GM12878 (cell line): ENCODE measurements around the gene METTL1. TPM values are rescaled to one million over a fixed set of nuclear protein-coding genes. Genes with fewer than 3 reads are reported as not detected.
A peak's percentile ranks its signal among the peaks of the same experiment; 100 is the strongest.

Experiments
- ATAC-seq: fragments of 200-7000 bp; cut with Tn5 transposase; 3 replicates; pipeline ENCODE4 v1.9.1; 2020; ENCODE audit warnings: mild to moderate bottlenecking, moderate library complexity
- BruUV-seq: library from RNA; stranded (reverse); fragments of 400-500 nt; replicated peaks from 2 replicates; lab custom pipeline; 2021; lab: Mats Ljungman, UMichigan
- CTCF ChIA-PET: fragments of 300-600 bp; sonication (Branson Sonifier 250); formaldehyde crosslinking; extraction: SDS; loops from one replicate; lab custom pipeline; 2021; ENCODE audit warnings: inconsistent platforms; lab: Yijun Ruan, JAX
- POLR2A ChIA-PET: fragments of 350-600 bp; formaldehyde crosslinking; extraction: SDS; loops from one replicate; lab custom pipeline; 2021; ENCODE audit warnings: inconsistent platforms; lab: Charles Lee
- RAD21 ChIA-PET: fragments of 300-600 bp; sonication (Branson Sonifier 250); formaldehyde crosslinking; loops from one replicate; lab custom pipeline; 2023; ENCODE audit warnings: antibody characterized with exemption; ENCODE audit not compliant: unreplicated experiment; lab: Charles Lee
- SMC1A ChIA-PET: fragments of 300-600 bp; sonication (Branson Sonifier 250); formaldehyde crosslinking; loops from one replicate; lab custom pipeline; 2023; ENCODE audit not compliant: unreplicated experiment, uncharacterized antibody; lab: Charles Lee
- DNase-seq: peaks from one replicate; pipeline ENCODE4 v3.0.0-alpha.2; 2011; ENCODE audit warnings: low read depth, low spot score
- FAIRE-seq: peaks from 3 replicates; lab custom pipeline; 2011; peaks lifted over from hg19 to GRCh38; lab: Jason Lieb, UNC
- H2AFZ ChIP-seq: 2 replicates; pipeline ENCODE4 v1.6.0; 2011; ENCODE audit warnings: low read depth, low read length, control low read depth; ENCODE audit not compliant: control insufficient read depth
- H3K27ac ChIP-seq: 2 replicates; pipeline ENCODE4 v1.5.1; 2011; ENCODE audit warnings: control low read depth; ENCODE audit not compliant: control insufficient read depth, insufficient read depth
- H3K27me3 ChIP-seq, 2 experiments: replicated peaks in 1 of 2; 2 replicates each; pipeline versions ENCODE4 v1.6.0 to v1.6.1; 2011; ENCODE audit warnings: low read length in 1 of 2; ENCODE audit not compliant: control insufficient read depth in 2 of 2, insufficient read depth in 2 of 2
- H3K36me3 ChIP-seq, 2 experiments: 2 replicates each; pipeline ENCODE4 v1.5.1; 2011; ENCODE audit warnings: low read length in 1 of 2; ENCODE audit not compliant: control insufficient read depth in 2 of 2, insufficient read depth in 2 of 2
- H3K4me1 ChIP-seq: 2 replicates; pipeline ENCODE4 v1.6.1; 2011; ENCODE audit warnings: mild to moderate bottlenecking, low read length, moderate library complexity, mixed read lengths; ENCODE audit not compliant: control insufficient read depth, insufficient read depth
- H3K4me2 ChIP-seq: 2 replicates; pipeline ENCODE4 v1.6.0; 2011; ENCODE audit warnings: control low read depth; ENCODE audit not compliant: control insufficient read depth, insufficient read depth
- H3K4me3 ChIP-seq: fragments of 200-600 bp; sonication (generic); 2 replicates; pipeline ENCODE4 v1.5.1; 2016
- H3K79me2 ChIP-seq: 2 replicates; pipeline ENCODE4 v1.6.0; 2011; ENCODE audit warnings: low read length; ENCODE audit not compliant: control insufficient read depth, insufficient read depth
- H3K9ac ChIP-seq: 2 replicates; pipeline ENCODE4 v1.8.0; 2011; ENCODE audit warnings: low read length, control low read depth, mixed read lengths; ENCODE audit not compliant: control insufficient read depth, insufficient read depth
- H3K9me3 ChIP-seq: replicated peaks from 3 replicates; pipeline ENCODE4 v1.5.1; 2011; ENCODE audit warnings: mild to moderate bottlenecking, low read length; ENCODE audit not compliant: control insufficient read depth, insufficient read depth
- H4K20me1 ChIP-seq: 2 replicates; pipeline ENCODE4 v1.6.0; 2011; ENCODE audit not compliant: control insufficient read depth, insufficient read depth
- POLR2A ChIP-seq: IDR thresholded peaks from 2 replicates; pipeline ENCODE4 v1.6.1; 2011; ENCODE audit warnings: low read depth, mild to moderate bottlenecking, low read length
- RAD21 ChIP-seq: IDR thresholded peaks from 2 replicates; pipeline ENCODE4 v1.6.1; 2011; ENCODE audit warnings: mild to moderate bottlenecking, low read depth, low read length, moderate library complexity; ENCODE audit not compliant: insufficient read depth
- ZBTB33 ChIP-seq: fragments of 450-650 bp; IDR thresholded peaks from 2 replicates; pipeline ENCODE4 v1.6.1; 2017; ENCODE audit warnings: mild to moderate bottlenecking
- WGBS: methylation state at CpG from one replicate; pipeline ENCODE4 v1.1.6; 2016; ENCODE audit warnings: low lambda C conversion rate; ENCODE audit not compliant: insufficient replicate concordance, insufficient coverage; ENCODE audit errors: missing lambda C conversion rate; 5-methylcytosine and 5-hydroxymethylcytosine counted together
- in situ Hi-C: fragments of 300-500 bp; cut with MboI; formaldehyde crosslinking; loops from 9 replicates; pipeline ENCODE4 v1.14.3; 2018; ENCODE audit warnings: mixed read lengths
- intact Hi-C: fragments of 100-400 bp; cut with micrococcal nuclease; formaldehyde crosslinking; loops from one replicate; pipeline ENCODE4 v1.14.2; 2022; ENCODE audit not compliant: unreplicated experiment
- polyA plus RNA-seq, 11 experiments: library from polyadenylated mRNA; depleted of rRNA in 4 of 11; unstranded in 6 of 11; stranded (reverse) in 5 of 11; fragments of >200 nt; fragmentation: Nextera tagmentation in 4 of 11; fragmentation: Illumina TruSeq in 1 of 11; extraction: Ambion mirVana in 4 of 11; extraction: Trizol in 1 of 11; gene quantifications; 1 replicate in 1 of 11; 2 replicates in 10 of 11; pipeline versions ENCODE4 v1.2.1 to v1.2.3, GENCODE V29; 2011 to 2016; ENCODE audit warnings: inconsistent platforms in 2 of 11, missing spikeins in 2 of 11, low read depth in 1 of 11
- total RNA-seq, 4 experiments: library from RNA; depleted of rRNA in 3 of 4; stranded (reverse); fragments of >200 nt in 3 of 4; fragmentation: Illumina TruSeq in 1 of 4; extraction: Trizol in 1 of 4; gene quantifications; 2 replicates each; pipeline versions ENCODE4 v1.2.1 to v1.2.3, GENCODE V29; 2013 to 2021
- TF ChIP-seq, protein P1 (sequence below): fragments of 450-650 bp; IDR thresholded peaks from 2 replicates; pipeline ENCODE4 v1.6.1; 2017; ENCODE audit warnings: mild to moderate bottlenecking, moderate library complexity

METTL1 gene
- total and polyA plus RNA-seq, 10 of the 15 experiments (the other 5 are each of a cell fraction or from before 2014, with no cell fraction given) = 11.3 to 44.3 (median 30.6) TPM

DNA sequence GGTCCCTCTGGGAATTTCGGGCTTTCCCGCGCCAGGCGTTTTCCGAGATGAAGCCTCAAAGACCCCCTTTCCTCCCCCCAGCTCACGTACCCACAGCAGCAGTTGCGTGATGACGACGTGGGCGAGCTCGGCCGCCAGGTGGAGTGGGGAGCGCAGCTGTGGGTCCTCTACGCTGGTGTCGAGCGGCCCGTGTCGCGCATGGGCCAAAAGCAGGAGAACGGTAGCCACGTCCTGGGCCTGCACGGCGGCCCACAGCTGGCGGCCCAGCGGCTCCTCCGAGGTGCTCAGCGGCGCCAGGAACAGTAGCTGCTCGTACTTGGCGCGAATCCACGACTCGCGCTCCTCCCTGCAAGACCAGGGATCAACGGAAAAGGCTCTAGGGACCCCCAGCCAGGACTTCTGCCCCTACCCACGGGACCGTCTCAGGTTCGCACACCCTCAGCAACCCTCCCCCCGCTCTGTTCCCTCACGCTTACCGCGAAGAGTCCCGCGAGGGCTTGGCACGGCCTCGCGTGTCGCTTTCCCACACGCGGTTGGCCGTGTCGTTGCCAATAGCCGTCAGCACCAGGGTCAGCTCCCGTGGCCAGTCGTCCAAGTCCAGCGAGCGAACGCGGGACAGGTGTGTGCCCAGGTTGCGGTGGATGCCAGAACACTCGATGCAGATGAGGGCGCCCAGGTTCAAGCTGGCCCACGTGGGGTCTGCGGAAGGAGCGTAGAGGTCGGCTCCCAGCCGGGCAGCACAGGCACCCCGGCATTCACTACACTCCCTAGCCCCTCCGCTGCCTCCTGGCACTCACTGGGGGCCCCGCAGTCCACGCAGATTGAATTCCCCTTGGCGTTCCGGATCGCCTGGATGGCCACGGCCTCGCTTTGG, 44.8 kb downstream of the METTL1 start:
- TF ChIP-seq POLR2A = 0 out of 2 replicates have a peak, but pooled peaks have one; percentile 5
- no peak for TF ChIP-seq RAD21
- Histone ChIP-seq H3K27me3 (no peaks in the 10 kb centered on the region), H3K4me2 (no peak overlapping the region), H4K20me1 (no peaks in the 10 kb centered on the region), H3K4me1 (no peaks in the 10 kb centered on the region), H3K9me3 (no peaks in the 10 kb centered on the region), H3K9ac (no peak overlapping the region), H3K4me3 (no peak overlapping the region), H3K79me2 (no peaks in the 10 kb centered on the region), H3K36me3 (peaks cover 7 to 8% of the 10 kb centered on the region in 2 experiments; a peak in 3 of 4 replicates), H2AFZ (no peak overlapping the region), H3K27ac (no peak overlapping the region)
- intact Hi-C loops = no loop called here
- ChIA-PET RAD21 (no interaction called here), POLR2A (no interaction called here), CTCF (no interaction called here), SMC1A (no interaction called here)
- FAIRE-seq (no peak), DNase-seq (no peak), ATAC-seq (no peak)
- BruUV-seq = no TSS peak
- 98% methylated on average over 70 of the region's 76 CpGs for WGBS
- in situ Hi-C loops = no loop called here

GRCh38 chr12:57726151-57726883, 45.6 kb downstream of the METTL1 start:
- no peak overlapping the region for H3K4me3 ChIP-seq
- CTCF ChIA-PET = interaction anchor here (1.6 kb wide), 1 partner anchor 16 kb away, joined by 5 read pairs; no protein-coding TSS in a partner anchor
- SMC1A ChIA-PET = no interaction called here
- no TSS peak for BruUV-seq
- RAD21 ChIA-PET = no interaction called here
- in situ Hi-C loops (no loop called here), intact Hi-C loops (no loop called here)
- no peaks in the 10 kb centered on the region for H3K79me2 ChIP-seq
- no peak for DNase-seq
- peaks cover 8 to 10% of the 10 kb centered on the region in 2 experiments; a peak in 3 of 4 replicates for H3K36me3 ChIP-seq
- 99% methylated on average over 58 of the region's 79 CpGs for WGBS
- no peak for FAIRE-seq
- H3K27me3 ChIP-seq = no peaks in the 10 kb centered on the region
- H3K4me2 ChIP-seq = no peak overlapping the region
- ATAC-seq = no peak
- TF ChIP-seq ZBTB33 = peak; percentile 66; the same call in 1 of the 2 replicates
- TF ChIP-seq, protein P1, sequence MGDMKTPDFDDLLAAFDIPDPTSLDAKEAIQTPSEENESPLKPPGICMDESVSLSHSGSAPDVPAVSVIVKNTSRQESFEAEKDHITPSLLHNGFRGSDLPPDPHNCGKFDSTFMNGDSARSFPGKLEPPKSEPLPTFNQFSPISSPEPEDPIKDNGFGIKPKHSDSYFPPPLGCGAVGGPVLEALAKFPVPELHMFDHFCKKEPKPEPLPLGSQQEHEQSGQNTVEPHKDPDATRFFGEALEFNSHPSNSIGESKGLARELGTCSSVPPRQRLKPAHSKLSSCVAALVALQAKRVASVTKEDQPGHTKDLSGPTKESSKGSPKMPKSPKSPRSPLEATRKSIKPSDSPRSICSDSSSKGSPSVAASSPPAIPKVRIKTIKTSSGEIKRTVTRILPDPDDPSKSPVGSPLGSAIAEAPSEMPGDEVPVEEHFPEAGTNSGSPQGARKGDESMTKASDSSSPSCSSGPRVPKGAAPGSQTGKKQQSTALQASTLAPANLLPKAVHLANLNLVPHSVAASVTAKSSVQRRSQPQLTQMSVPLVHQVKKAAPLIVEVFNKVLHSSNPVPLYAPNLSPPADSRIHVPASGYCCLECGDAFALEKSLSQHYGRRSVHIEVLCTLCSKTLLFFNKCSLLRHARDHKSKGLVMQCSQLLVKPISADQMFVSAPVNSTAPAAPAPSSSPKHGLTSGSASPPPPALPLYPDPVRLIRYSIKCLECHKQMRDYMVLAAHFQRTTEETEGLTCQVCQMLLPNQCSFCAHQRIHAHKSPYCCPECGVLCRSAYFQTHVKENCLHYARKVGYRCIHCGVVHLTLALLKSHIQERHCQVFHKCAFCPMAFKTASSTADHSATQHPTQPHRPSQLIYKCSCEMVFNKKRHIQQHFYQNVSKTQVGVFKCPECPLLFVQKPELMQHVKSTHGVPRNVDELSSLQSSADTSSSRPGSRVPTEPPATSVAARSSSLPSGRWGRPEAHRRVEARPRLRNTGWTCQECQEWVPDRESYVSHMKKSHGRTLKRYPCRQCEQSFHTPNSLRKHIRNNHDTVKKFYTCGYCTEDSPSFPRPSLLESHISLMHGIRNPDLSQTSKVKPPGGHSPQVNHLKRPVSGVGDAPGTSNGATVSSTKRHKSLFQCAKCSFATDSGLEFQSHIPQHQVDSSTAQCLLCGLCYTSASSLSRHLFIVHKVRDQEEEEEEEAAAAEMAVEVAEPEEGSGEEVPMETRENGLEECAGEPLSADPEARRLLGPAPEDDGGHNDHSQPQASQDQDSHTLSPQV = no peak
- H2AFZ ChIP-seq = no peak overlapping the region
- H3K4me1 ChIP-seq = no peaks in the 10 kb centered on the region
- no peak overlapping the region for H3K27ac ChIP-seq
- H4K20me1 ChIP-seq = no peaks in the 10 kb centered on the region
- no peak overlapping the region for H3K9ac ChIP-seq
- no peaks in the 10 kb centered on the region for H3K9me3 ChIP-seq
- POLR2A ChIA-PET = no interaction called here
